Panc1 (cell line): ENCODE measurements around the gene CACNA2D4. TPM values are rescaled to one million over a fixed set of nuclear protein-coding genes. Genes with fewer than 3 reads are reported as not detected.

ENCODE experiments used
- ATAC-seq: fragments of 200-7000 bp; cut with Tn5 transposase; 2 replicates; pipeline ENCODE4 v1.9.1; 2020; ENCODE audit warnings: mild to moderate bottlenecking, moderate library complexity
- BruUV-seq: library from RNA; stranded (reverse); fragments of 400-500 nt; replicated peaks from 2 replicates; lab custom pipeline; 2021; lab: Mats Ljungman, UMichigan
- CTCF ChIA-PET: fragments of 300-600 bp; sonication (Branson Sonifier 250); formaldehyde crosslinking; loops from one replicate; lab custom pipeline; 2022; ENCODE audit warnings: antibody characterized with exemption; lab: Charles Lee
- POLR2A ChIA-PET: fragments of 300-600 bp; sonication (Branson Sonifier 250); formaldehyde crosslinking; loops from one replicate; lab custom pipeline; 2022; ENCODE audit warnings: antibody characterized with exemption; lab: Charles Lee
- DNase-seq: peaks from one replicate; pipeline ENCODE4 v3.0.0-alpha.2; 2010; ENCODE audit warnings: low read depth, low spot score
- H3K27ac ChIP-seq: 2 replicates; pipeline ENCODE4 v1.5.1; 2011; ENCODE audit warnings: mild to moderate bottlenecking, low read length, inconsistent platforms
- H3K27me3 ChIP-seq: fragments of 200-500 bp; sonication (Bioruptor generic); 2 replicates; pipeline ENCODE4 v1.6.0; 2014; ENCODE audit warnings: low read length, inconsistent platforms; ENCODE audit not compliant: control insufficient read depth, insufficient read depth
- H3K36me3 ChIP-seq: fragments of 200-500 bp; sonication (Bioruptor generic); 2 replicates; pipeline ENCODE4 v1.5.1; 2014; ENCODE audit warnings: inconsistent platforms, mild to moderate bottlenecking, low read length, moderate library complexity; ENCODE audit not compliant: control insufficient read depth, insufficient read depth
- H3K4me1 ChIP-seq: 2 replicates; pipeline ENCODE4 v1.5.1; 2011; ENCODE audit warnings: inconsistent platforms, mild to moderate bottlenecking, low read length, moderate library complexity; ENCODE audit not compliant: control insufficient read depth, insufficient read depth
- H3K4me3 ChIP-seq, 2 experiments: 2 replicates each; pipeline ENCODE4 v1.5.1; 2011 to 2012; ENCODE audit warnings: low read depth in 2 of 2, low read length in 2 of 2, mild to moderate bottlenecking in 2 of 2, inconsistent platforms in 1 of 2, moderate library complexity in 1 of 2
- H3K9me3 ChIP-seq: fragments of 200-500 bp; sonication (Bioruptor generic); 2 replicates; pipeline ENCODE4 v1.5.1; 2014; ENCODE audit warnings: low read depth, mild to moderate bottlenecking, inconsistent platforms, low read length, moderate library complexity; ENCODE audit not compliant: control insufficient read depth, insufficient read depth
- POLR2AphosphoS5 ChIP-seq: IDR thresholded peaks from 2 replicates; pipeline ENCODE4 v1.6.1; 2012; ENCODE audit warnings: mild to moderate bottlenecking, low read depth, low read length, moderate library complexity
- REST ChIP-seq, 2 experiments: IDR thresholded peaks; 2 replicates each; pipeline ENCODE4 v1.6.1; 2011 to 2012; ENCODE audit warnings: low read depth in 2 of 2, control low read depth in 1 of 2, low read length in 1 of 2, mild to moderate bottlenecking in 1 of 2, moderate library complexity in 1 of 2; ENCODE audit not compliant: insufficient read depth in 1 of 2
- SIN3A ChIP-seq: IDR thresholded peaks from 2 replicates; pipeline ENCODE4 v1.6.1; 2012; ENCODE audit warnings: low read depth, mild to moderate bottlenecking, low read length, moderate library complexity, borderline replicate concordance; ENCODE audit not compliant: insufficient read depth
- TCF7L2 ChIP-seq: IDR thresholded peaks from 2 replicates; pipeline ENCODE4 v1.6.1; 2011; ENCODE audit warnings: mild to moderate bottlenecking, low read depth, low read length, inconsistent platforms
- in situ Hi-C: cut with HindIII; loops from 2 replicates; pipeline ENCODE4 v1.10.0; 2016; ENCODE audit warnings: low sequenced_read_pairs, low pct_unique_long_range_greater_than_20kb
- intact Hi-C: fragments of 100-400 bp; cut with micrococcal nuclease; formaldehyde crosslinking; loops from one replicate; pipeline ENCODE4 v1.10.0; 2022; ENCODE audit not compliant: unreplicated experiment
- total RNA-seq: library from RNA; stranded (reverse); gene quantifications from one replicate; pipeline ENCODE4 v1.2.1, GENCODE V29; 2021; ENCODE audit not compliant: unreplicated experiment
- TF ChIP-seq, protein P1 (sequence below): fragments of 450-650 bp; IDR thresholded peaks from 2 replicates; pipeline ENCODE4 v1.5.1; 2017; ENCODE audit warnings: mild to moderate bottlenecking

CACNA2D4 gene
- total RNA-seq, 1 experiment from 2014 or later, result 0.15 TPM

GRCh38 chr12:1939801-1940607, 21.6 kb upstream of the CACNA2D4 start:
- ATAC-seq, result peak; percentile 95
- H3K4me1 ChIP-seq, result peaks cover 3% of the 10 kb centered on the region; the same call in 1 of the 2 replicates
- POLR2A ChIA-PET, result interaction anchor here (0.6 kb wide), 2 partner anchors 358 to 1815 kb away, joined by 3 to 7 read pairs; no protein-coding TSS in a partner anchor
- in situ Hi-C loops (no loop called here), intact Hi-C loops (loop anchor here (1.0 to 10.0 kb wide), 2 partner anchors 144 to 275 kb away; no protein-coding TSS in a partner anchor)
- BruUV-seq, result no TSS peak
- H3K27me3 ChIP-seq, result no peaks in the 10 kb centered on the region
- H3K9me3 ChIP-seq, result no peaks in the 10 kb centered on the region
- CTCF ChIA-PET, result interaction anchor here (0.5 to 1.6 kb wide), 12 partner anchors 13 to 290 kb away, joined by 3 to 10 read pairs (median 3); no protein-coding TSS in a partner anchor
- H3K4me3 ChIP-seq, result no peak overlapping the region
- peak; percentile 67 for DNase-seq
- peak overlapping the region; percentile 63 for H3K27ac ChIP-seq
- no peaks in the 10 kb centered on the region for H3K36me3 ChIP-seq
- TF ChIP-seq TCF7L2 (no peak), POLR2AphosphoS5 (no peak)
- TF ChIP-seq, protein P1, sequence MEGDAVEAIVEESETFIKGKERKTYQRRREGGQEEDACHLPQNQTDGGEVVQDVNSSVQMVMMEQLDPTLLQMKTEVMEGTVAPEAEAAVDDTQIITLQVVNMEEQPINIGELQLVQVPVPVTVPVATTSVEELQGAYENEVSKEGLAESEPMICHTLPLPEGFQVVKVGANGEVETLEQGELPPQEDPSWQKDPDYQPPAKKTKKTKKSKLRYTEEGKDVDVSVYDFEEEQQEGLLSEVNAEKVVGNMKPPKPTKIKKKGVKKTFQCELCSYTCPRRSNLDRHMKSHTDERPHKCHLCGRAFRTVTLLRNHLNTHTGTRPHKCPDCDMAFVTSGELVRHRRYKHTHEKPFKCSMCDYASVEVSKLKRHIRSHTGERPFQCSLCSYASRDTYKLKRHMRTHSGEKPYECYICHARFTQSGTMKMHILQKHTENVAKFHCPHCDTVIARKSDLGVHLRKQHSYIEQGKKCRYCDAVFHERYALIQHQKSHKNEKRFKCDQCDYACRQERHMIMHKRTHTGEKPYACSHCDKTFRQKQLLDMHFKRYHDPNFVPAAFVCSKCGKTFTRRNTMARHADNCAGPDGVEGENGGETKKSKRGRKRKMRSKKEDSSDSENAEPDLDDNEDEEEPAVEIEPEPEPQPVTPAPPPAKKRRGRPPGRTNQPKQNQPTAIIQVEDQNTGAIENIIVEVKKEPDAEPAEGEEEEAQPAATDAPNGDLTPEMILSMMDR, result peak; percentile 87

DNA sequence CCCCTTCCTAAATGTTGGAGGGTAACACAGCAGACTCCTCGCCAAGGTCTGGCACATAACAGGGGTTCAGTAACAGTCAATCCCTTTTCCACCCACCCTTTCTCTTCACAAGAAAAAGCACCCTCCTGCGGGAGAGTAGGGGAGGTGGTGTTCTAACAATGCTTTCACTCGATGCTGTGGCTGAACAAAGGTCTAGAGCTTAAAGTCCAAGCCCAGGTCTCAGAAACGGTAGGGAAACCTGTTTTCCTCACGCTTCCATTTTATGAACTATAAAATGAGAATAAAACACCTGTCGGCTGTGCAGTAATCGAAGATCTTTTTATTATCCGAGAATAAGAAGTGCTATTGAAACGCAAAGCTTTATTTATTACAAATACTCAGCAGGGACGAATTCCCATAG, 20.9 kb upstream of the CACNA2D4 start:
- no TSS peak for BruUV-seq
- CTCF ChIA-PET, result interaction anchor here (1.1 to 1.6 kb wide), 7 partner anchors 103 to 289 kb away, joined by 3 to 10 read pairs (median 3); no protein-coding TSS in a partner anchor
- Histone ChIP-seq H3K9me3 (no peaks in the 10 kb centered on the region), H3K27ac (no peak overlapping the region; the same call in 1 of the 2 replicates), H3K27me3 (no peaks in the 10 kb centered on the region), H3K36me3 (no peaks in the 10 kb centered on the region), H3K4me3 (no peak overlapping the region), H3K4me1 (peaks cover 3% of the 10 kb centered on the region; the same call in 1 of the 2 replicates)
- in situ Hi-C loops (no loop called here), intact Hi-C loops (loop anchor here (10.0 kb wide), 1 partner anchor 275 kb away; no protein-coding TSS in a partner anchor)
- POLR2A ChIA-PET, result interaction anchor here (0.6 kb wide), 1 partner anchor 1815 kb away, joined by 7 read pairs; no protein-coding TSS in a partner anchor
- no peak for DNase-seq
- ATAC-seq, result no peak
- TF ChIP-seq TCF7L2 (no peak), REST (IDR thresholded peaks at IDR 0.05; ENCODE audit: insufficient read depth in 1 of 2, low read depth in 2 of 2, low read length in 1 of 2) (no peak), SIN3A (no peak), POLR2AphosphoS5 (no peak)
- TF ChIP-seq, protein P1, result no peak
